Adrenal gland (tissue), 12 donors: ENCODE results near the gene TCF15. TPM values are rescaled to one million over a fixed set of nuclear protein-coding genes. Genes with fewer than 3 reads are reported as not detected.

ENCODE experiments used
- DNase-seq, 7 donors: peaks; one replicate each; pipeline ENCODE4 v3.0.0-alpha.2; 2019 to 2020
- H3K27ac ChIP-seq, 5 donors: fragments of 200-600 bp; sonication (generic) in 4 of 5; 1 replicate in 3 of 5; 2 replicates in 2 of 5; pipeline versions ENCODE4 v1.5.1 to v1.8.0; 2016 to 2020; ENCODE audit warnings: mild to moderate bottlenecking in 1 of 5
- H3K27me3 ChIP-seq: fragments of 200-600 bp; 2 replicates; pipeline ENCODE4 v1.8.0; 2021
- H3K36me3 ChIP-seq, 2 donors: fragments of 200-600 bp; replicated peaks in 1 of 2; 1 replicate in 1 of 2; 2 replicates in 1 of 2; pipeline versions ENCODE4 v1.5.1 to v1.8.0; 2018 to 2022
- H3K4me1 ChIP-seq, 2 donors: fragments of 200-600 bp; replicated peaks in 1 of 2; 1 replicate in 1 of 2; 2 replicates in 1 of 2; pipeline versions ENCODE4 v1.5.1 to v1.8.0; 2018 to 2021
- H3K4me3 ChIP-seq, 4 donors: fragments of 200-600 bp; sonication (generic) in 3 of 4; one replicate each; pipeline ENCODE4 v1.5.1; 2016 to 2018
- H3K9me3 ChIP-seq, 3 donors: fragments of 200-600 bp; sonication (generic) in 1 of 3; replicated peaks in 1 of 3; 1 replicate in 2 of 3; 2 replicates in 1 of 3; pipeline versions ENCODE4 v1.5.1 to v1.8.0; 2016 to 2021
- CTCF ChIP-seq, 6 experiments: fragments of 450-650 bp in 4 of 6; fragments of 200-600 bp in 2 of 6; sonication (generic) in 1 of 6; IDR thresholded peaks; 1 replicate in 5 of 6; 2 replicates in 1 of 6; pipeline versions ENCODE4 v1.5.1 to v1.8.0; 2016 to 2021; ENCODE audit warnings: antibody characterized with exemption in 6 of 6, mild to moderate bottlenecking in 2 of 6, moderate library complexity in 1 of 6
- POLR2A ChIP-seq, 2 donors: fragments of 450-650 bp; IDR thresholded peaks; one replicate each; pipeline ENCODE4 v1.6.1; 2017; ENCODE audit warnings: antibody characterized with exemption in 2 of 2, mild to moderate bottlenecking in 2 of 2, moderate library complexity in 1 of 2
- WGBS, 4 donors: extraction: QIAGEN DNeasy Blood & Tissue Kit in 2 of 4; methylation state at CpG; one replicate each; pipeline versions ENCODE4 v1.1.5 to v1.1.7; 2013 to 2017; 5-methylcytosine and 5-hydroxymethylcytosine counted together
- intact Hi-C, 2 donors: fragments of 100-400 bp; cut with DNase I; formaldehyde crosslinking; loops; one replicate each; pipeline versions ENCODE4 v1.14.1 to v1.15.0; 2022 to 2023
- polyA plus RNA-seq, 3 donors: library from polyadenylated mRNA; stranded (reverse); fragments of 200-250 nt in 2 of 3; fragments of 350-450 nt in 1 of 3; fragmentation: Illumina TruSeq in 1 of 3; extraction: RNeasy Lipid Tissue Mini Kit (QIAGEN cat#74804) in 1 of 3; gene quantifications; one replicate each; pipeline ENCODE4 v1.2.3, GENCODE V29; 2013 to 2014
- total RNA-seq, 9 donors: library from RNA; depleted of rRNA in 4 of 9; stranded (reverse); fragments of >200 nt in 4 of 9; fragments of 120-200 nt in 1 of 9; fragmentation: NEBNext Ultra II Directional in 1 of 9; extraction: Animal tissue kit (Norgen Biotek cat#: 25700) in 1 of 9; gene quantifications; one replicate each; pipeline versions ENCODE4 v1.1.0 to v1.2.4, GENCODE V29; 2013 to 2023
- donor health status: healthy with polysubstance abuse.
- donor health status: Bipolar disorder and iron deficiency.
- donor health status: DM: yes; HTN: yes; CAD: no.
- donor health status: DM: no; HTN: no; CAD: no.
- donor health status: DM: no; HTN: no; CAD: no.
- donor health status: DM: yes; HTN: yes; CAD: no.

Gene TCF15
- total and polyA plus RNA-seq, 12 donors = 0.31 to 3.0 (median 0.96) TPM

GRCh38 chr20:572727-573126 lies 37.4 kb downstream of the TCF15 start:
- intact Hi-C loops = no loop called here
- H3K4me1 ChIP-seq = no peaks in the 10 kb centered on the region
- H3K4me3 ChIP-seq = no peak overlapping the region
- TF ChIP-seq POLR2A (IDR thresholded peaks at IDR 0.05) (no peak), CTCF (IDR thresholded peaks at IDR 0.05) (no peak)
- no peaks in the 10 kb centered on the region for H3K36me3 ChIP-seq
- 62 to 68% (median 68%) methylated on average over 7 of the region's 7 CpGs for WGBS, 4 donors
- peak overlapping the region in 1 of 5 donors; percentile 8 for H3K27ac ChIP-seq
- peaks cover 22% of the 10 kb centered on the region for H3K27me3 ChIP-seq
- H3K9me3 ChIP-seq = no peaks in the 10 kb centered on the region
- DNase-seq = no peak

- H3K9me3 ChIP-seq = no peaks in the 10 kb centered on the region
- 17 to 25% (median 20%) methylated on average over 14 to 24 of the region's 24 CpGs for WGBS, 4 donors
- peak; percentile 46 to 76 (median 60) for DNase-seq
- H3K4me1 ChIP-seq = no peaks in the 10 kb centered on the region
- peak overlapping the region in 1 of 5 donors; percentile 55 for H3K27ac ChIP-seq
- intact Hi-C loops = no loop called here
- peaks cover 31% of the 10 kb centered on the region for H3K27me3 ChIP-seq
- H3K4me3 ChIP-seq = no peak overlapping the region
- no peak for TF ChIP-seq POLR2A (IDR thresholded peaks at IDR 0.05)
- no peak for TF ChIP-seq CTCF (IDR thresholded peaks at IDR 0.05)
- H3K36me3 ChIP-seq = no peaks in the 10 kb centered on the region
Measured at GRCh38 chr20:571754-572441, 38.2 kb downstream of the TCF15 start.

- Histone ChIP-seq H3K4me1 (no peaks in the 10 kb centered on the region), H3K27me3 (peaks cover 14% of the 10 kb centered on the region), H3K36me3 (no peaks in the 10 kb centered on the region), H3K9me3 (no peaks in the 10 kb centered on the region), H3K27ac (no peak overlapping the region), H3K4me3 (no peak overlapping the region)
- intact Hi-C loops = loop anchor here in 1 of 2 donors (5.0 kb wide), 1 partner anchor 163 kb away; no protein-coding TSS in a partner anchor
- DNase-seq = no peak
- TF ChIP-seq CTCF (IDR thresholded peaks at IDR 0.05) (no peak), POLR2A (IDR thresholded peaks at IDR 0.05) (no peak)
- WGBS, 4 donors = 63 to 72% (median 68%) methylated on average over 12 to 14 of the region's 14 CpGs
Measured at GRCh38 chr20:568673-569415, 41.3 kb downstream of the TCF15 start.

GRCh38 chr20:568097-568652 lies 41.9 kb downstream of the TCF15 start:
- Histone ChIP-seq H3K9me3 (no peaks in the 10 kb centered on the region), H3K27ac (no peak overlapping the region), H3K36me3 (no peaks in the 10 kb centered on the region), H3K4me1 (no peaks in the 10 kb centered on the region), H3K27me3 (peaks cover 13% of the 10 kb centered on the region), H3K4me3 (no peak overlapping the region)
- peak in 1 of 7 donors; percentile 15 for DNase-seq
- TF ChIP-seq CTCF (IDR thresholded peaks at IDR 0.05) = no peak
- no peak for TF ChIP-seq POLR2A (IDR thresholded peaks at IDR 0.05)
- WGBS, 4 donors = 33 to 45% (median 36%) methylated on average over 17 to 20 of the region's 20 CpGs
- intact Hi-C loops = loop anchor here in 1 of 2 donors (5.0 kb wide), 1 partner anchor 164 kb away; no protein-coding TSS in a partner anchor
